ENCODE results near the gene ZNF621.

DNA sequence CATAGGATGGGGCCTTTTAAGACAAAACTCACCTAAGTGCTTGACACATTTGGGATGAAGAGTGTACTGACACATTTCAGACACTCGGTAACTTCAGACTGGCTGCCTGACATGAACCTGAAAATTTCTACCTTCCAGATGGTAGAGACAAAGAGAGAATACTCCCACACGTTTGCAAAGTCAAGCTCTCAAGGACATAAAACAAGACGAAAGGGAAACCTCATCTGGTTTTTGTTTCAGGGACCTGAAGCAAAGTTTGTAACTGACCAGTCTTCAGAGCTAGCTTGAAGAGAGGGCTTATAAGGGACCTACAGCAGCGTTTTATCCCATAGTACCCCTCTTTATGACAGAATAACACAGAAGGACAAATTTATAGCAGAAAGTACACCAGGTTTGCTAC is 41.9 kb downstream of the ZNF621 start:
- no peak for TF ChIP-seq PHF8 (IDR thresholded peaks at IDR 0.05; ENCODE audit: borderline replicate concordance, low read depth)
- TF ChIP-seq ESRRA (IDR thresholded peaks at IDR 0.05; ENCODE audit: borderline replicate concordance, low read length), result no peak
- no peak for TF ChIP-seq GATA3 (IDR thresholded peaks at IDR 0.05; ENCODE audit: borderline replicate concordance)
- no peak for TF ChIP-seq POLR2A (IDR thresholded peaks at IDR 0.05; ENCODE audit: low read length)
- no peak for TF ChIP-seq FOXS1 (CRISPR knock-in tag; IDR thresholded peaks at IDR 0.05)
- TF ChIP-seq, protein P1, sequence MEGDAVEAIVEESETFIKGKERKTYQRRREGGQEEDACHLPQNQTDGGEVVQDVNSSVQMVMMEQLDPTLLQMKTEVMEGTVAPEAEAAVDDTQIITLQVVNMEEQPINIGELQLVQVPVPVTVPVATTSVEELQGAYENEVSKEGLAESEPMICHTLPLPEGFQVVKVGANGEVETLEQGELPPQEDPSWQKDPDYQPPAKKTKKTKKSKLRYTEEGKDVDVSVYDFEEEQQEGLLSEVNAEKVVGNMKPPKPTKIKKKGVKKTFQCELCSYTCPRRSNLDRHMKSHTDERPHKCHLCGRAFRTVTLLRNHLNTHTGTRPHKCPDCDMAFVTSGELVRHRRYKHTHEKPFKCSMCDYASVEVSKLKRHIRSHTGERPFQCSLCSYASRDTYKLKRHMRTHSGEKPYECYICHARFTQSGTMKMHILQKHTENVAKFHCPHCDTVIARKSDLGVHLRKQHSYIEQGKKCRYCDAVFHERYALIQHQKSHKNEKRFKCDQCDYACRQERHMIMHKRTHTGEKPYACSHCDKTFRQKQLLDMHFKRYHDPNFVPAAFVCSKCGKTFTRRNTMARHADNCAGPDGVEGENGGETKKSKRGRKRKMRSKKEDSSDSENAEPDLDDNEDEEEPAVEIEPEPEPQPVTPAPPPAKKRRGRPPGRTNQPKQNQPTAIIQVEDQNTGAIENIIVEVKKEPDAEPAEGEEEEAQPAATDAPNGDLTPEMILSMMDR (IDR thresholded peaks at IDR 0.05), result no peak
- no peak for TF ChIP-seq RAD21 (conservative IDR thresholded peaks at IDR 0.05 in 1 of 2, IDR thresholded peaks at IDR 0.05 in 1 of 2)
